Measurements from ENCODE around the gene FGF2.

GRCh38 chr4:122814426-122814825 lies 12.2 kb upstream of the FGF2 start:
- TF ChIP-seq CTCF (conservative IDR thresholded peaks at IDR 0.05; ENCODE audit: low read depth, low read length) (no peak), EZH2 (IDR thresholded peaks at IDR 0.05; ENCODE audit: low read length, unreplicated experiment) (no peak)
